IMR-90 (cell line): ENCODE measurements around the gene FARP1. TPM values are rescaled to one million over a fixed set of nuclear protein-coding genes. Genes with fewer than 3 reads are reported as not detected.

Experiments used
- ATAC-seq: fragments of 200-7000 bp; cut with Tn5 transposase; 2 replicates; pipeline ENCODE4 v1.9.1; 2020; ENCODE audit warnings: low read depth, mild to moderate bottlenecking, moderate library complexity
- BruUV-seq: library from RNA; stranded (reverse); fragments of 400-500 nt; replicated peaks from 2 replicates; lab custom pipeline; 2021; lab: Mats Ljungman, UMichigan
- CTCF ChIA-PET: fragments of 300-600 bp; formaldehyde crosslinking; extraction: SDS; loops from one replicate; lab custom pipeline; 2021; ENCODE audit warnings: antibody characterized with exemption; lab: Yijun Ruan, JAX
- POLR2A ChIA-PET: fragments of 300-600 bp; sonication (Branson Sonifier 250); formaldehyde crosslinking; loops from one replicate; lab custom pipeline; 2022; ENCODE audit warnings: antibody characterized with exemption; ENCODE audit not compliant: unreplicated experiment; lab: Charles Lee
- DNase-seq: peaks from one replicate; pipeline ENCODE4 v3.0.0; 2013
- H2AFZ ChIP-seq: replicated peaks from 2 replicates; pipeline ENCODE3; 2013; ENCODE audit warnings: low read length, mild to moderate bottlenecking; ENCODE audit not compliant: poor library complexity
- H2AK5ac ChIP-seq: 2 replicates; pipeline ENCODE4 v1.6.1; 2013; ENCODE audit warnings: low read depth, low read length, inconsistent platforms
- H2AK9ac ChIP-seq: replicated peaks from 2 replicates; pipeline ENCODE3; 2013; ENCODE audit warnings: mild to moderate bottlenecking, low read depth, low read length, moderate library complexity; ENCODE audit not compliant: poor library complexity
- H2BK120ac ChIP-seq: 2 replicates; pipeline ENCODE4 v1.6.1; 2013; ENCODE audit warnings: low read depth, low read length, inconsistent platforms
- H2BK15ac ChIP-seq: 3 replicates; pipeline ENCODE4 v1.6.1; 2013; ENCODE audit warnings: low read depth, low read length, inconsistent platforms
- H2BK20ac ChIP-seq: 2 replicates; pipeline ENCODE4 v1.6.1; 2013; ENCODE audit warnings: low read depth, mild to moderate bottlenecking, inconsistent platforms, low read length, moderate library complexity
- H2BK5ac ChIP-seq: 2 replicates; pipeline ENCODE4 v1.6.1; 2013; ENCODE audit warnings: mild to moderate bottlenecking, low read depth, low read length, inconsistent platforms; ENCODE audit not compliant: poor library complexity, severe bottlenecking
- H3K14ac ChIP-seq: replicated peaks from 2 replicates; pipeline ENCODE4 v1.6.1; 2013; ENCODE audit warnings: low read depth, low read length, inconsistent platforms
- H3K18ac ChIP-seq: 2 replicates; pipeline ENCODE4 v1.6.1; 2013; ENCODE audit warnings: low read depth, low read length, control low read depth
- H3K23ac ChIP-seq: 2 replicates; pipeline ENCODE4 v1.6.1; 2013; ENCODE audit warnings: low read depth, low read length, inconsistent platforms
- H3K27ac ChIP-seq: 2 replicates; pipeline ENCODE4 v1.5.1; 2013; ENCODE audit warnings: mild to moderate bottlenecking, control low read depth, low read length; ENCODE audit not compliant: insufficient read depth
- H3K27me3 ChIP-seq: 2 replicates; pipeline ENCODE4 v1.6.1; 2013; ENCODE audit warnings: low read length; ENCODE audit not compliant: control insufficient read depth, insufficient read depth
- H3K36me3 ChIP-seq: 2 replicates; pipeline ENCODE4 v1.6.1; 2013; ENCODE audit warnings: low read length, mixed read lengths; ENCODE audit not compliant: control insufficient read depth, insufficient read depth
- H3K4ac ChIP-seq: 2 replicates; pipeline ENCODE4 v1.6.1; 2013; ENCODE audit warnings: low read depth, low read length, inconsistent platforms
- H3K4me1 ChIP-seq: 2 replicates; pipeline ENCODE4 v1.6.1; 2013; ENCODE audit warnings: low read length, mixed read lengths; ENCODE audit not compliant: control insufficient read depth, insufficient read depth
- H3K4me2 ChIP-seq: 2 replicates; pipeline ENCODE4 v1.6.1; 2013; ENCODE audit warnings: low read depth, mild to moderate bottlenecking, control low read depth, low read length, moderate library complexity
- H3K4me3 ChIP-seq: 2 replicates; pipeline ENCODE4 v1.5.1; 2013; ENCODE audit warnings: low read depth, mild to moderate bottlenecking, control low read depth, low read length, moderate library complexity; ENCODE audit not compliant: insufficient read depth
- H3K56ac ChIP-seq: 2 replicates; pipeline ENCODE4 v1.6.1; 2013; ENCODE audit warnings: low read length, inconsistent platforms; ENCODE audit not compliant: insufficient read depth; ENCODE audit errors: extremely low read depth
- H3K79me1 ChIP-seq, 2 experiments: 2 replicates each; pipeline ENCODE4 v1.6.1; 2013; ENCODE audit warnings: low read length in 2 of 2, inconsistent platforms in 1 of 2, low read depth in 1 of 2
- H3K9ac ChIP-seq: 2 replicates; pipeline ENCODE4 v1.6.1; 2013; ENCODE audit warnings: low read depth, low read length, control low read depth
- H3K9me1 ChIP-seq: 2 replicates; pipeline ENCODE4 v1.6.1; 2013; ENCODE audit warnings: low read length, inconsistent platforms; ENCODE audit not compliant: insufficient read depth
- H3K9me3 ChIP-seq: 2 replicates; pipeline ENCODE4 v1.6.1; 2013; ENCODE audit warnings: low read length; ENCODE audit not compliant: control insufficient read depth, insufficient read depth
- H4K20me1 ChIP-seq: 2 replicates; pipeline ENCODE4 v1.6.1; 2013; ENCODE audit warnings: low read length, inconsistent platforms; ENCODE audit not compliant: insufficient read depth
- H4K5ac ChIP-seq: 2 replicates; pipeline ENCODE4 v1.6.1; 2013; ENCODE audit warnings: mild to moderate bottlenecking, low read depth, low read length, control low read depth
- H4K8ac ChIP-seq, 2 experiments: 2 replicates each; pipeline ENCODE4 v1.6.1; 2013; ENCODE audit warnings: low read depth in 2 of 2, low read length in 2 of 2, control low read depth in 1 of 2, inconsistent platforms in 1 of 2
- H4K91ac ChIP-seq: 2 replicates; pipeline ENCODE4 v1.6.1; 2013; ENCODE audit warnings: low read depth, low read length, inconsistent platforms; ENCODE audit not compliant: insufficient read depth
- BHLHE40 ChIP-seq: fragments of 150-350 bp; IDR thresholded peaks from 2 replicates; pipeline ENCODE4 v1.6.1; 2016; ENCODE audit warnings: mild to moderate bottlenecking, low read depth, low read length
- CEBPB ChIP-seq: IDR thresholded peaks from 2 replicates; pipeline ENCODE4 v1.6.1; 2012; ENCODE audit warnings: low read depth, low read length, improper control_type of control experiment
- CHD1 ChIP-seq: IDR thresholded peaks from 2 replicates; pipeline ENCODE4 v1.6.1; 2012; ENCODE audit warnings: low read depth, low read length, improper control_type of control experiment
- ELK1 ChIP-seq: fragments of 150-350 bp; IDR thresholded peaks from 2 replicates; pipeline ENCODE4 v1.6.1; 2016; ENCODE audit warnings: low read depth, mild to moderate bottlenecking, low read length, moderate library complexity, borderline replicate concordance
- FOS ChIP-seq: fragments of 150-350 bp; IDR thresholded peaks from 2 replicates; pipeline ENCODE4 v1.6.1; 2016; ENCODE audit warnings: low read depth, low read length
- NFE2L2 ChIP-seq: fragments of 150-350 bp; IDR thresholded peaks from 2 replicates; pipeline ENCODE4 v1.6.1; 2016; ENCODE audit warnings: low read depth, mild to moderate bottlenecking, low read length
- SMC3 ChIP-seq: fragments of 150-350 bp; IDR thresholded peaks from 2 replicates; pipeline ENCODE4 v1.6.1; 2016; ENCODE audit warnings: low read depth, mild to moderate bottlenecking, antibody characterized with exemption, low read length, moderate library complexity
- USF2 ChIP-seq: fragments of 150-350 bp; IDR thresholded peaks from 2 replicates; pipeline ENCODE4 v1.6.1; 2017; ENCODE audit warnings: mild to moderate bottlenecking, antibody characterized with exemption, low read length, low read depth
- WGBS, 2 experiments: methylation state at CpG; one replicate each; pipeline versions ENCODE4 v1.1.5 to v1.1.7; 2013; ENCODE audit warnings: missing lambda C conversion rate in 2 of 2; ENCODE audit not compliant: insufficient read length in 1 of 2; ENCODE audit errors: extremely low coverage in 2 of 2; 5-methylcytosine and 5-hydroxymethylcytosine counted together
- dilution Hi-C: fragments of 300-500 bp; cut with HindIII; formaldehyde crosslinking; loops from one replicate; pipeline ENCODE4 v1.14.3; 2018; ENCODE audit warnings: low sequenced_read_pairs; ENCODE audit not compliant: unreplicated experiment
- in situ Hi-C: fragments of 300-500 bp; cut with MboI; formaldehyde crosslinking; loops from 3 replicates; pipeline ENCODE4 v1.14.3; 2019; ENCODE audit warnings: low sequenced_read_pairs, inconsistent platforms, mixed read lengths
- intact Hi-C: fragments of 100-400 bp; cut with micrococcal nuclease; formaldehyde crosslinking; loops from 2 replicates; pipeline ENCODE4 v1.10.0; 2022
- polyA plus RNA-seq, 3 experiments: library from polyadenylated mRNA; depleted of rRNA; stranded (reverse); fragments of >200 nt; gene quantifications; 2 replicates each; pipeline ENCODE4 v1.2.3, GENCODE V29; 2012; ENCODE audit warnings: low replicate concordance in 1 of 3
- total RNA-seq: library from RNA; depleted of rRNA; stranded (reverse); fragments of >200 nt; gene quantifications from 2 replicates; pipeline ENCODE4 v1.2.3, GENCODE V29; 2012

FARP1 gene
- total and polyA plus RNA-seq, 2 of the 4 experiments (the other 2 are of a cell fraction): 39.6 to 57.0 TPM

DNA sequence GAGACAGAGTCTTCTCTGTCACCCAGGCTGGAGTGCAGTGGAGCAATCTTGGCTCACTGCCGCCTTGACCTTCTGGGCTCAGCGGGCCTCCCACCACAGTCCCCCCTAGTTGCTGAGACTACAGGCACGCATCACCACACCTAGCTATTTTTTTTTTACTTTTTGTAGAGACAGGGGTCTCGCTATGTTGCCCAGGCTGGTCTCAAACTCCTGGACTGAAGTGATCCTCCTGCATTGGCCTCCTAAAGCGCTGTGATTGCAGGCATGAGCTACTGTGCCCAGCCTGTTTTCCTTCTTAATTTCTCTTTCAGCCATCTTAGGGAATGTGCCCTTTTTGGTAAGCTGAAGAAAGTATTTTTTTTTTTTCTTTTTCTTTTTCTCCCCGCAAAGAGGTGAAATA, 76.8 kb downstream of the FARP1 start:
- Histone ChIP-seq H3K9me1 (peaks cover 41% of the 10 kb centered on the region), H3K23ac (no peak overlapping the region; the same call in 1 of the 2 replicates), H3K4me1 (peaks cover 47% of the 10 kb centered on the region), H4K91ac (no peak overlapping the region), H3K56ac (no peak overlapping the region), H3K4me3 (no peak overlapping the region), H2BK20ac (no peak overlapping the region), H4K8ac (no peak overlapping the region), H3K27ac (no peak overlapping the region), H4K5ac (no peak overlapping the region), H2BK5ac (no peak overlapping the region), H3K9ac (no peak overlapping the region), H3K27me3 (no peaks in the 10 kb centered on the region), H3K18ac (no peak overlapping the region), H3K9me3 (no peaks in the 10 kb centered on the region), H3K79me1 (peaks cover 50 to 93% of the 10 kb centered on the region in 2 experiments), H3K4ac (no peak overlapping the region), H3K14ac (no peak overlapping the region; the same call in 1 of the 2 replicates), H2BK15ac (no peak overlapping the region), H2AK5ac (no peak overlapping the region), H3K4me2 (no peak overlapping the region), H2AK9ac (no peak overlapping the region), H2AFZ (no peak overlapping the region), H3K36me3 (peaks cover 16% of the 10 kb centered on the region), H2BK120ac (no peak overlapping the region), H4K20me1 (peaks cover 18% of the 10 kb centered on the region; the same call in 1 of the 2 replicates)
- DNase-seq (no peak), ATAC-seq (no peak)
- no peak for TF ChIP-seq NFE2L2
- TF ChIP-seq CHD1: no peak
- TF ChIP-seq ELK1: no peak
- TF ChIP-seq BHLHE40: no peak
- TF ChIP-seq SMC3: no peak
- no peak for TF ChIP-seq USF2
- no peak for TF ChIP-seq CEBPB
- no peak for TF ChIP-seq FOS
- ChIA-PET CTCF (interaction anchor here (1.2 kb wide), 1 partner anchor 152 kb away, joined by 5 read pairs; no protein-coding TSS in a partner anchor), POLR2A (no interaction called here)
- in situ Hi-C loops: loop anchor here (5.0 kb wide), 1 partner anchor 47 kb away; no protein-coding TSS in a partner anchor
- no CpG with 5 or more reads among the region's 6 CpGs for WGBS, 2 experiments
- BruUV-seq: no TSS peak
- dilution Hi-C loops: no loop called here
- intact Hi-C loops: no loop called here
